ENCODE data around the gene TM9SF4.

DNA sequence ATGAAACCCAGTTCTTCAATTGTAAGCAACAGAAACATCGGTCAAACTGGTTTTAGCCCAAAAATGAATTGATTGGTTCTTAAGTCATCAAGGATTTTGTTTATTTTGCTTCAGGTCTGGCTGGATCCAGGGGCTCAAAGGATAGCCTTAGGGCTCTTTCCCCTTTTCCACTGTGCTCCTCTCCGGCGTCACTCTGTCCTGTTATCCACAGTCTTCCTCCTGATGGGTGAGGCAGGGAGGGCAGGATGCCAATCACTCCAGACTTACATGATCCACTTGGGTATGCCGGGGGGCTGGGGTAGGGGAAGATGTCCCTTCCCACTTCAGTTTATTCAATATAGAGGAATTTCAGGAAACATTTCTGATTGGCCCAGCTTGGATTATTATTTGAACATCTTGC is 58.0 kb downstream of the TM9SF4 start:
- TF ChIP-seq, protein P1, sequence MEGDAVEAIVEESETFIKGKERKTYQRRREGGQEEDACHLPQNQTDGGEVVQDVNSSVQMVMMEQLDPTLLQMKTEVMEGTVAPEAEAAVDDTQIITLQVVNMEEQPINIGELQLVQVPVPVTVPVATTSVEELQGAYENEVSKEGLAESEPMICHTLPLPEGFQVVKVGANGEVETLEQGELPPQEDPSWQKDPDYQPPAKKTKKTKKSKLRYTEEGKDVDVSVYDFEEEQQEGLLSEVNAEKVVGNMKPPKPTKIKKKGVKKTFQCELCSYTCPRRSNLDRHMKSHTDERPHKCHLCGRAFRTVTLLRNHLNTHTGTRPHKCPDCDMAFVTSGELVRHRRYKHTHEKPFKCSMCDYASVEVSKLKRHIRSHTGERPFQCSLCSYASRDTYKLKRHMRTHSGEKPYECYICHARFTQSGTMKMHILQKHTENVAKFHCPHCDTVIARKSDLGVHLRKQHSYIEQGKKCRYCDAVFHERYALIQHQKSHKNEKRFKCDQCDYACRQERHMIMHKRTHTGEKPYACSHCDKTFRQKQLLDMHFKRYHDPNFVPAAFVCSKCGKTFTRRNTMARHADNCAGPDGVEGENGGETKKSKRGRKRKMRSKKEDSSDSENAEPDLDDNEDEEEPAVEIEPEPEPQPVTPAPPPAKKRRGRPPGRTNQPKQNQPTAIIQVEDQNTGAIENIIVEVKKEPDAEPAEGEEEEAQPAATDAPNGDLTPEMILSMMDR (IDR thresholded peaks at IDR 0.05; ENCODE audit: insufficient read depth, low read length): no peak
- TF ChIP-seq POLR2AphosphoS5 (IDR thresholded peaks at IDR 0.05; ENCODE audit: low read depth) (no peak), SPI1 (IDR thresholded peaks at IDR 0.05; ENCODE audit: borderline replicate concordance, low read depth) (no peak)
- TF ChIP-seq, protein P2, sequence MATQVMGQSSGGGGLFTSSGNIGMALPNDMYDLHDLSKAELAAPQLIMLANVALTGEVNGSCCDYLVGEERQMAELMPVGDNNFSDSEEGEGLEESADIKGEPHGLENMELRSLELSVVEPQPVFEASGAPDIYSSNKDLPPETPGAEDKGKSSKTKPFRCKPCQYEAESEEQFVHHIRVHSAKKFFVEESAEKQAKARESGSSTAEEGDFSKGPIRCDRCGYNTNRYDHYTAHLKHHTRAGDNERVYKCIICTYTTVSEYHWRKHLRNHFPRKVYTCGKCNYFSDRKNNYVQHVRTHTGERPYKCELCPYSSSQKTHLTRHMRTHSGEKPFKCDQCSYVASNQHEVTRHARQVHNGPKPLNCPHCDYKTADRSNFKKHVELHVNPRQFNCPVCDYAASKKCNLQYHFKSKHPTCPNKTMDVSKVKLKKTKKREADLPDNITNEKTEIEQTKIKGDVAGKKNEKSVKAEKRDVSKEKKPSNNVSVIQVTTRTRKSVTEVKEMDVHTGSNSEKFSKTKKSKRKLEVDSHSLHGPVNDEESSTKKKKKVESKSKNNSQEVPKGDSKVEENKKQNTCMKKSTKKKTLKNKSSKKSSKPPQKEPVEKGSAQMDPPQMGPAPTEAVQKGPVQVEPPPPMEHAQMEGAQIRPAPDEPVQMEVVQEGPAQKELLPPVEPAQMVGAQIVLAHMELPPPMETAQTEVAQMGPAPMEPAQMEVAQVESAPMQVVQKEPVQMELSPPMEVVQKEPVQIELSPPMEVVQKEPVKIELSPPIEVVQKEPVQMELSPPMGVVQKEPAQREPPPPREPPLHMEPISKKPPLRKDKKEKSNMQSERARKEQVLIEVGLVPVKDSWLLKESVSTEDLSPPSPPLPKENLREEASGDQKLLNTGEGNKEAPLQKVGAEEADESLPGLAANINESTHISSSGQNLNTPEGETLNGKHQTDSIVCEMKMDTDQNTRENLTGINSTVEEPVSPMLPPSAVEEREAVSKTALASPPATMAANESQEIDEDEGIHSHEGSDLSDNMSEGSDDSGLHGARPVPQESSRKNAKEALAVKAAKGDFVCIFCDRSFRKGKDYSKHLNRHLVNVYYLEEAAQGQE (IDR thresholded peaks at IDR 0.05; ENCODE audit: insufficient replicate concordance, low read depth): no peak

Measured in HL-60 (cell line).